G401.6 (cell line): ENCODE measurements around the gene RPN1.
"Not testable (repeated sequence)": the region's sequence is repeated elsewhere in the genome, so short reads cannot be mapped to it uniquely, and the experiment has no call there.

ENCODE experiments used
- FAIRE-seq: peaks from 2 replicates; lab custom pipeline; 2012; peaks lifted over from hg19 to GRCh38; lab: Jason Lieb, UNC

Gene RPN1

GRCh38 chr3:128650096-128651050, at the start of gene RPN1:
Gene RPN1, minus strand, starts transcription at chr3:128650818. Its CDS starts 18 bp downstream, at chr3:128650800.
- peak; percentile 94 for FAIRE-seq

- FAIRE-seq: no peak
Observed at GRCh38 chr3:128698211-128699047, 47.8 kb upstream of the RPN1 start.

- FAIRE-seq: no peak
Observed at GRCh38 chr3:128697341-128697740, 46.7 kb upstream of the RPN1 start.

- FAIRE-seq: no peak
Observed at GRCh38 chr3:128693696-128694095, 43.1 kb upstream of the RPN1 start.

- FAIRE-seq: no peak
Observed at GRCh38 chr3:128689060-128689459, 38.4 kb upstream of the RPN1 start.

- FAIRE-seq: no peak
Observed at GRCh38 chr3:128686465-128686864, 35.8 kb upstream of the RPN1 start.

GRCh38 chr3:128684986-128685726, 34.5 kb upstream of the RPN1 start:
- no peak for FAIRE-seq

GRCh38 chr3:128683957-128684356, 33.3 kb upstream of the RPN1 start:
- FAIRE-seq: no peak

- no peak for FAIRE-seq
Observed at GRCh38 chr3:128681369-128681829, 30.8 kb upstream of the RPN1 start.

GRCh38 chr3:128680603-128681368, 30.2 kb upstream of the RPN1 start:
- peak; percentile 89 for FAIRE-seq

- no peak for FAIRE-seq
Observed at GRCh38 chr3:128679338-128679737, 28.7 kb upstream of the RPN1 start.

- not testable (repeated sequence) for FAIRE-seq
Observed at GRCh38 chr3:128675802-128676201, 25.2 kb upstream of the RPN1 start.

GRCh38 chr3:128674161-128674784, 23.7 kb upstream of the RPN1 start:
- no peak for FAIRE-seq

GRCh38 chr3:128667641-128668040, 17.0 kb upstream of the RPN1 start:
- no peak for FAIRE-seq

- FAIRE-seq: no peak
Observed at GRCh38 chr3:128665362-128666021, 14.9 kb upstream of the RPN1 start.

GRCh38 chr3:128663151-128663550, 12.5 kb upstream of the RPN1 start:
- FAIRE-seq: no peak

GRCh38 chr3:128655531-128655930, 4.9 kb upstream of the RPN1 start:
- FAIRE-seq: no peak

- FAIRE-seq: not testable (repeated sequence)
Observed at GRCh38 chr3:128653993-128654805, 3.6 kb upstream of the RPN1 start.

GRCh38 chr3:128653383-128653992, 2.9 kb upstream of the RPN1 start:
- not testable (repeated sequence) for FAIRE-seq
